Fibroblast of peridontal ligament (primary cell): Measurements from ENCODE around the gene CBFA2T2.

Experiments used
- DNase-seq: peaks from one replicate; pipeline ENCODE4 v3.0.0-alpha.2; 2010; ENCODE audit errors: extremely low read depth

CBFA2T2 gene

GRCh38 chr20:33677991-33678702 lies 188.3 kb downstream of the CBFA2T2 start:
- DNase-seq: no peak

GRCh38 chr20:33679758-33680485 lies 190.0 kb downstream of the CBFA2T2 start:
- no peak for DNase-seq

- DNase-seq: peak; percentile 83
Observed at GRCh38 chr20:33680686-33681085, 190.8 kb downstream of the CBFA2T2 start.

- DNase-seq: no peak
Observed at GRCh38 chr20:33681288-33681687, 191.4 kb downstream of the CBFA2T2 start.

GRCh38 chr20:33681728-33682353 lies 191.9 kb downstream of the CBFA2T2 start:
- DNase-seq: no peak

- DNase-seq: no peak
Observed at GRCh38 chr20:33684533-33685327, 194.8 kb downstream of the CBFA2T2 start.

- DNase-seq: no peak
Observed at GRCh38 chr20:33685328-33686099, 195.6 kb downstream of the CBFA2T2 start.

- DNase-seq: peak; percentile 74
Observed at GRCh38 chr20:33686100-33686983, 196.4 kb downstream of the CBFA2T2 start, which contains the start of gene E2F1. TSS of gene E2F1 (minus strand) at chr20:33686385. CDS start at chr20:33686264, 121 bp downstream.

GRCh38 chr20:33686984-33687366 lies 197.1 kb downstream of the CBFA2T2 start:
- DNase-seq: no peak

GRCh38 chr20:33687370-33687915 lies 197.5 kb downstream of the CBFA2T2 start:
- no peak for DNase-seq

- DNase-seq: no peak
Observed at GRCh38 chr20:33687993-33688937, 198.4 kb downstream of the CBFA2T2 start.

- no peak for DNase-seq
Observed at GRCh38 chr20:33688938-33689424, 199.1 kb downstream of the CBFA2T2 start.

- no peak for DNase-seq
Observed at GRCh38 chr20:33689493-33689892, 199.6 kb downstream of the CBFA2T2 start.

GRCh38 chr20:33689973-33690372 lies 200.1 kb downstream of the CBFA2T2 start:
- peak; percentile 26 for DNase-seq

- no peak for DNase-seq
Observed at GRCh38 chr20:33693289-33693688, 203.4 kb downstream of the CBFA2T2 start.

- peak; percentile 13 for DNase-seq
Observed at GRCh38 chr20:33693741-33694638, 204.1 kb downstream of the CBFA2T2 start.

- DNase-seq: no peak
Observed at GRCh38 chr20:33694639-33695012, 204.7 kb downstream of the CBFA2T2 start.
